Urinary bladder (tissue), 4 donors: ENCODE data around the gene LHX4. TPM values are rescaled to one million over a fixed set of nuclear protein-coding genes. Genes with fewer than 3 reads are reported as not detected.

Source experiments
- DNase-seq: peaks from one replicate; pipeline ENCODE4 v3.0.0-alpha.2; 2015; ENCODE audit errors: extremely low spot score
- H3K27ac ChIP-seq: one replicate; pipeline ENCODE4 v1.5.1; 2013; ENCODE audit warnings: low read depth, mild to moderate bottlenecking, moderate library complexity
- H3K36me3 ChIP-seq: one replicate; pipeline ENCODE4 v1.6.1; 2013; ENCODE audit warnings: mild to moderate bottlenecking, moderate library complexity; ENCODE audit not compliant: insufficient read depth
- H3K4me1 ChIP-seq: one replicate; pipeline ENCODE4 v1.6.1; 2013; ENCODE audit warnings: mild to moderate bottlenecking, moderate library complexity; ENCODE audit not compliant: insufficient read depth
- H3K4me3 ChIP-seq: one replicate; pipeline ENCODE4 v1.5.1; 2013; ENCODE audit warnings: low read depth, low read length
- WGBS: extraction: QIAGEN DNeasy Blood & Tissue Kit; methylation state at CpG from one replicate; pipeline ENCODE4 v1.1.7; 2013; 5-methylcytosine and 5-hydroxymethylcytosine counted together
- polyA plus RNA-seq: library from polyadenylated mRNA; stranded (reverse); fragments of 200-250 nt; gene quantifications from one replicate; pipeline ENCODE4 v1.2.3, GENCODE V29; 2013
- total RNA-seq: library from RNA; depleted of rRNA; stranded (reverse); fragments of >200 nt; gene quantifications from one replicate; pipeline ENCODE4 v1.2.3, GENCODE V29; 2014
- donor health status: healthy with polysubstance abuse.
- donor health status: healthy.

Gene LHX4
- total and polyA plus RNA-seq, 2 donors = 0.03 TPM; not detected in 1

- DNase-seq = no peak
- Histone ChIP-seq H3K4me1 (no peaks in the 10 kb centered on the region), H3K36me3 (no peaks in the 10 kb centered on the region), H3K27ac (no peak overlapping the region), H3K4me3 (no peak overlapping the region)
- WGBS = 55% methylated on average over 5 of the region's 5 CpGs
These were observed 26.9 kb downstream of the LHX4 start for GRCh38 chr1:180257028-180257386.

GRCh38 chr1:180257486-180257885 lies 27.4 kb downstream of the LHX4 start:
- WGBS = 73% methylated on average over 8 of the region's 8 CpGs
- H3K36me3 ChIP-seq = no peaks in the 10 kb centered on the region
- no peaks in the 10 kb centered on the region for H3K4me1 ChIP-seq
- H3K4me3 ChIP-seq = no peak overlapping the region
- no peak for DNase-seq
- H3K27ac ChIP-seq = no peak overlapping the region

GRCh38 chr1:180258290-180258689 lies 28.2 kb downstream of the LHX4 start:
- no peak overlapping the region for H3K4me3 ChIP-seq
- no peaks in the 10 kb centered on the region for H3K36me3 ChIP-seq
- H3K27ac ChIP-seq = no peak overlapping the region
- DNase-seq = no peak
- whole genome bisulfite sequencing = 85% methylated on average over 12 of the region's 12 CpGs
- no peaks in the 10 kb centered on the region for H3K4me1 ChIP-seq

- no peaks in the 10 kb centered on the region for H3K4me1 ChIP-seq
- no peaks in the 10 kb centered on the region for H3K36me3 ChIP-seq
- DNase-seq = no peak
- WGBS = 76% methylated on average over 5 of the region's 5 CpGs
- no peak overlapping the region for H3K4me3 ChIP-seq
- H3K27ac ChIP-seq = no peak overlapping the region
These were observed 28.9 kb downstream of the LHX4 start for GRCh38 chr1:180258935-180259334.

GRCh38 chr1:180259431-180260338 lies 29.6 kb downstream of the LHX4 start:
- Histone ChIP-seq H3K4me3 (no peak overlapping the region), H3K27ac (no peak overlapping the region), H3K36me3 (no peaks in the 10 kb centered on the region), H3K4me1 (no peaks in the 10 kb centered on the region)
- WGBS = 83% methylated on average over 22 of the region's 22 CpGs
- DNase-seq = no peak

GRCh38 chr1:180260541-180260940 lies 30.5 kb downstream of the LHX4 start:
- 88% methylated on average over 13 of the region's 13 CpGs for WGBS

GRCh38 chr1:180261030-180261429 lies 31.0 kb downstream of the LHX4 start:
- no peak overlapping the region for H3K4me3 ChIP-seq
- WGBS = 88% methylated on average over 10 of the region's 10 CpGs
- H3K4me1 ChIP-seq = no peaks in the 10 kb centered on the region
- H3K27ac ChIP-seq = no peak overlapping the region
- H3K36me3 ChIP-seq = no peaks in the 10 kb centered on the region
- no peak for DNase-seq

More at GRCh38 chr1:180260541-180260940, 30.5 kb downstream of the LHX4 start:
- no peak for DNase-seq
- no peak overlapping the region for H3K27ac ChIP-seq
- no peak overlapping the region for H3K4me3 ChIP-seq
- no peaks in the 10 kb centered on the region for H3K4me1 ChIP-seq
- H3K36me3 ChIP-seq = no peaks in the 10 kb centered on the region

- Histone ChIP-seq H3K27ac (no peak overlapping the region), H3K4me1 (no peaks in the 10 kb centered on the region), H3K36me3 (no peaks in the 10 kb centered on the region), H3K4me3 (no peak overlapping the region)
- WGBS = 74% methylated on average over 7 of the region's 7 CpGs
- no peak for DNase-seq
These were observed 31.6 kb downstream of the LHX4 start for GRCh38 chr1:180261524-180262155.

GRCh38 chr1:180262628-180263488 lies 32.8 kb downstream of the LHX4 start:
- no peak for DNase-seq
- no peaks in the 10 kb centered on the region for H3K4me1 ChIP-seq
- no peak overlapping the region for H3K27ac ChIP-seq
- H3K4me3 ChIP-seq = no peak overlapping the region
- no peaks in the 10 kb centered on the region for H3K36me3 ChIP-seq
- WGBS = 71% methylated on average over 12 of the region's 12 CpGs

- Histone ChIP-seq H3K27ac (no peak overlapping the region), H3K4me1 (no peaks in the 10 kb centered on the region), H3K36me3 (no peaks in the 10 kb centered on the region), H3K4me3 (no peak overlapping the region)
- DNase-seq = no peak
- WGBS = 62% methylated on average over 2 of the region's 2 CpGs
These were observed 34.5 kb downstream of the LHX4 start for GRCh38 chr1:180264595-180264994.

- H3K27ac ChIP-seq = no peak overlapping the region
- no peaks in the 10 kb centered on the region for H3K36me3 ChIP-seq
- no peak overlapping the region for H3K4me3 ChIP-seq
- WGBS = 83% methylated on average over 9 of the region's 9 CpGs
- DNase-seq = no peak
- no peaks in the 10 kb centered on the region for H3K4me1 ChIP-seq
These were observed 35.1 kb downstream of the LHX4 start for GRCh38 chr1:180265201-180265600.

- Histone ChIP-seq H3K27ac (no peak overlapping the region), H3K36me3 (no peaks in the 10 kb centered on the region), H3K4me3 (no peak overlapping the region), H3K4me1 (no peaks in the 10 kb centered on the region)
- 75% methylated on average over 4 of the region's 4 CpGs for WGBS
- no peak for DNase-seq
These were observed 35.8 kb downstream of the LHX4 start for GRCh38 chr1:180265871-180266270.

GRCh38 chr1:180266275-180267210 lies 36.5 kb downstream of the LHX4 start:
- 89% methylated on average over 28 of the region's 28 CpGs for WGBS
- Histone ChIP-seq H3K27ac (no peak overlapping the region), H3K36me3 (no peaks in the 10 kb centered on the region), H3K4me3 (no peak overlapping the region), H3K4me1 (no peaks in the 10 kb centered on the region)
- no peak for DNase-seq
